Activated CD8-positive, alpha-beta memory T cell treated with anti-CD3 and anti-CD28 coated beads, Interleukin-2, amount 50 U/mL, for 48 hours (primary cell): ENCODE results near the gene ARHGEF35.
"Not testable (repeated sequence)": the region's sequence is repeated elsewhere in the genome, so short reads cannot be mapped to it uniquely, and the experiment has no call there.

Experiments used
- DNase-seq: peaks from one replicate; pipeline ENCODE4 v3.0.0-alpha.2; 2020

The ARHGEF35 gene

GRCh38 chr7:144195212-144195872 is at the start of gene ARHGEF35:
Gene ARHGEF35 (minus strand): TSS chr7:144195833. CDS start chr7:144188383, 7,450 bp downstream.
- DNase-seq = not testable (repeated sequence)

DNA sequence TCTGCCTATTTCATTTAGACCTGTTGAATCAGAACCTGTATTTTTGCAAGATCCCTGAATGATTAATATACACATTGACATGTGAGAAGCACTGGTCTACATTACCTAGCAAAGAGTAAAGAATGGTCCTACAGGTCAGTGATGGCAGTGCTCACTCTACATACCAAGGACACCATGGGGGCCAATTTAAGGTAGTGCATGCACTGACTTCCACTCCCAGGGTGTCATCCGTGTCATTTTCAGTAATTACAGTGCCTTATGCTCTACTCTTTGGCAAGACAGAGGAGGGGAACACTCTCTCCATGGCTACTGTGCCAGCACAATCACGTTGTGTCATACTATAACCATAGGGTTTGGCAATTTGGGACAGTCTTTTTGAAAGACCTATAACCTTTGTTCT is 49.7 kb upstream of the ARHGEF35 start:
- not testable (repeated sequence) for DNase-seq

DNA sequence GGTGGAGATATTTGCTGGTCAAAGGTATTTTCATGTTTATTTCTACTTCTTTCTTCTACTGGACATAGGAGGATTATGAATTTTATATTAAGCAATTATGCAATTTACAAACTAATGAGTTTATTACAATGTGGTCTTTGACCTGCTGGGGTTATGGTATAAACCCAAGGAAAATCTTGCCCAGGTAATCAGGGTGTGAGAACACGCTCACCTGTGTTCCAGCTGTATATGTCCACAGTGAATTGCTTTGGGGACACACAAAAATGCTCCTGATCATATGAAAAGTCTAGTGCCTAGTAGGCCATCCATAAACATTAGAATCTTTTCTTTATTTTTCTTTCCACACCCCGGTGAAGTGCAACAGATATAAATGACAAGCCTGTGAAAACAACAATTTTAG is 43.7 kb upstream of the ARHGEF35 start, which contains the start of gene OR2A42:
TSS of gene OR2A42 (minus strand) at position 241 of the 400 bp plus-strand sequence. CDS start 6,762 bp downstream, outside the sequence.
- not testable (repeated sequence) for DNase-seq

DNA sequence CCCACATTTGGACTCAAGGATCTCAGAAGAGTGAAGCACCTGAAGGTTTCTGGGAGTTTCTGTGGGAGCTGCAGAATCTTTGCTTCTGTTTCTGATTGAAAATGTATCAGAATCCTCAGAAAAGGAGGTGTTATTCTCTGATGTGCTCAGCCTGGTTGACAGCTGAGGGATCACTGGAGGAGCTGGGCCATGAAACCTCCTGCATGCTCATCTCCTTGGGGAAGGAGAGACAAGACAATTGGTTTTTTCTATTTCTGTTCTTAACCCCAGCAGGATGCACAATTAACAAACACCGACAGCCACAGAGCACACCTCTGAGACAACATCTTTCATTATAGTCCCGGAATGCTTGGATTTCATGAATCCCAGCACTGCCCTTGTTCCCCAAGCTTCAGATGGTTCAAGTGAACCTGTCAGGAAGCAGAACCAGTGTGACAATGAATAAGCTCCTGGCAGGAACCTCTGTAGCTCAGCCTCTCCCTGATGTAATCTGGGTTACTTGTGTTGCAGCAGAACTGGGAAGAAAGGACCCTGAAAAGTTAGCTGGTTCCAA is 43.0 kb upstream of the ARHGEF35 start:
- DNase-seq = not testable (repeated sequence)

- not testable (repeated sequence) for DNase-seq
These were observed 37.4 kb upstream of the ARHGEF35 start for GRCh38 chr7:144233039-144233438.

- not testable (repeated sequence) for DNase-seq
These were observed 35.4 kb upstream of the ARHGEF35 start for GRCh38 chr7:144231027-144231426.

- DNase-seq = not testable (repeated sequence)
These were observed 33.2 kb upstream of the ARHGEF35 start for GRCh38 chr7:144228810-144229209.

DNA sequence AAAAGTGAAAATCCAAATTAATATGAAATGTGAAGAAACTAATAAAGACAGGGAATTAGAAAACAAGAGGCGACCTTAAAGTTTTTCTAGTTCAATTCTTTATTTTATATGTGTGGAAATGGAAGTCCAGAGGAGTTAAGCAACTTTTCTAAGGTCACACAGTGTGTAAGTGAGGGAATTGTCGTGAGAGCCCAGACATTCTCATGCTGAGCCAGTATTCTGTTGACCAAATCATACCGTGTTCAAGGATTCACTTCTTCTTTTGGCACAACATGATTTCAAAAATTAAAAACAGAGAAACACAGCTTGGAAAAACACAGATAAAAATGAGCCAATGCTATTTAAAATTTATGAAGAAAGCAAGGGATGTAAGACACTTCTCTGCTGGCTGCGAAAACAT is 31.2 kb upstream of the ARHGEF35 start:
- not testable (repeated sequence) for DNase-seq

GRCh38 chr7:144223675-144224074 is 28.0 kb upstream of the ARHGEF35 start:
- DNase-seq = not testable (repeated sequence)

- DNase-seq = not testable (repeated sequence)
These were observed 24.9 kb upstream of the ARHGEF35 start for GRCh38 chr7:144220531-144220930.

DNA sequence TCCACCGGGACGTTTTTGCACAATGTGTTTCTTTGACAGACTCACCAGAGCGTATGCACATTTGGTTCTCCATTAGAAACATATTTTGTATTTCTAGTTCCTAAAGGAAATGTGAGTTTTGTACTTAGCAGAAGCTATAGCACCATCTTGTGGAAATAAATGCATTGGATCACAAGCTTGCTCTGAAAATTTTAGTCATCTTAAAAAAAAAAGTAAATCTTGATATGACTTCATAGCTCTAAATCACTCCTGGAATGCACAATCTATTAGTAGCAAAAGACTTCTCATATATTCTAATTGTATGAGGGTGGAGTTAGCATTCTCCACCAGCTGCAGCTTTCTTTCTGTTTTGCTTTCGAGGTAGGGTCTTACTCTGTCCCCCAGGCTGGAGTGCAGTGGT is 23.5 kb upstream of the ARHGEF35 start:
- DNase-seq = not testable (repeated sequence)

DNA sequence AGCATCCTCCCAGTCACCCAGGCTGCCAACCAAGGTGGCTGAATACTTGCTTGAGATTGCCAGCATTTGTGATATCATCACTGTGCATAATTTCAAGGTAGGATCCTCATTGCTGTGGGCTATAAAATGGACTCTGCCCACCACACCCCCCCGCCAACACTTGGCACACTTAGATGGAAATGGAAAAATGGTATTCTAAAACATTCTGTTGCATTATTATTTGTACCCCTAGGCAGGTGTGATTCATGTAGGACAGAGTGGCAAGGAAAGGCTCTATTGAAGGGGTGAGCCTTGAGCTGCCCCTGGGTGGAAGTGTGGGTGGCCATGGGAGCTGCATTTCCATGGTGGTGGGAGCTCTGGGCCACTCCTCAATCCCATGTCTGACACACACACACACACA is 22.9 kb upstream of the ARHGEF35 start:
- not testable (repeated sequence) for DNase-seq

DNA sequence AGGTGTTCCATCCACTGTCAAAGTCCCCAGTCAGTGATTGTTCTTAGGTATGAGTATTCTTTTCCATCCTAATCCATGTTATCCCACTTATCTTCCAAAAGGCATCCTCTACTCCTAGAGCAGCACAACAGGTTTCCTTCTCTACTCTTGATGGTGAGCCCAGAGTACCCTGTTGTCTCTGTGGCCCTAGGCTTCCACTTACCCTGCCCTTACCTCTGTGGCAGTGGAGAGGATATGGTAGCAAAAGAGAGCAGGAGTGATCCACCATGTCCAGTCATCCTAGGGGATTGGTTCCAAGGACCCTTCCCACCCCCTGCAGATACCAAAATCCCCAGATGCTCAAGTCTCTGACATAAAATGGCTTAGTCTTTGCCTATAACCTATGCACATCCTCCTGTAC is 21.6 kb upstream of the ARHGEF35 start:
- DNase-seq = not testable (repeated sequence)

DNA sequence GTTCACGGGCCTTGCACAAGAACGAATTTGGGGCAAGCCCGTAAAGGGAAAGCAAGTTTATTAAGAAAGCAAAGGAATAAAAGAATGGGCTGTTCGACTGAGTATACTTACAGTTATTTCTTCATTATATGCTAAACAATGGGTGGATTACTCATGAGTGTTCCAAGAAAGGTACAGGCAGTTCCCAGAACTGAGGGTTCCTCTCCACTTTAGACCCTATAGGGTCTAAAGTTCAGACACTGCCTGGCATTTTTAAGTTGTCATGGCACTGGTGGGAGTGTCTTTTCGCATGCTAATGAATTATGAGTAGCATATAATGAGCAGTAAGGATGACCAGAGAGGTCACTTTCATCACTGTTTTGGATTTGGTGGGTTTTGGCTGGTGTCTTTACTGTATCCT is 9.7 kb upstream of the ARHGEF35 start:
- not testable (repeated sequence) for DNase-seq

DNA sequence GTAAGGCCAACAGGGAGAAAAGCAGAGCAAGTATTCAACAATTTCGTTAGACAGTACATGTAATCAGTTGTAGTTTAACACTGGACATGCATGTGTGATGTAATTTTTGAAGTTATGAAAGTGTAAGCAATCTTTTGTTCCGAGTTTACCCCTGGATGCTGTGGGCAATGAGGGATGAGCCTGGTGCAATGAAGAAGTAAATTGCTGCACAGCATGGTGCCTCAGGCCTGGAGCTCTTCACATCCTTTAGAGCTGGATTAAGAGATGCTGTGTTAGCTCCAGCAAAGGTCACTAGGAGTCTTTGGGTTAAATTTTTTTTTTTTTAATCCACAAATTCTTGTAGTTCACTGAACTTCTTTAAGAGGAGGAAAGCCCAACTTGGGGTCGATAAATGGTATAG is 7.5 kb upstream of the ARHGEF35 start:
- DNase-seq = not testable (repeated sequence)

DNA sequence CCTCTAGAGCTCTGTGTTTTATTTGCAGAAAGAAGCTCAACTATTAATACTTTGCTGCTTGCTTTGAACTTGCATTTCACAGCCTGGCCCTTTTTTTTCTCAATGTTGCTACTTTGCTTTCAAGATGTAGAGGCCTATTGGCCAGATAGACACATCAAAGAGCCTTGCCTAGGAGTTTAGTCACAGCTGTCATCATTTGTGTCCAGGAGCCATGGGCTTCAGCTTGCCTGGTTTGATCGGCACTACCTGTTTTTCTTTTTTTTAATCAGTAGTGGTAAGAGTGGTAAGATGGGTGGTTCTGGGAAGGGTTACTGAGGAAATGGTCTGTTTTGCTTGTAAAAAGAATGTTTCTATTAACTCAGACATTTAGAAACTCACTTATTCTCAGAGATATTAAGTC is 6.3 kb upstream of the ARHGEF35 start:
- not testable (repeated sequence) for DNase-seq

DNA sequence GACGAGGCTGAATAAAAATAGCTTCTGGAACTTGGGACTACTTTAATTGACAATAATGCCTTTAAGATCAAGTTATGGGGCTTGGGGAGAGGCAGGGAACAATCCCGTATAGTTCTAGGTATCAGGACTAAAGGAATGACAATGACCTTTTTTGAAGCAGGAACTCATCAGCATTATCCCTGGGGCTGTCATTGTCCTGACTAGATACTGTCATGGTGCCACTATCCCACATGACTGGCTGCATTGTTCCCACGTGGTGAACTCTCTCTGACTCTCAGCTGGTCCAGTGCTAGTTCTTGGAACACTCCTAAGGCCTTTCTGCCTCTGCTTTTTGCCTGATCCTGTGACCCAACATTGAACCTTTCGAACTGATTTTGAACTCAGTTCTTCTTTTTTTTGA is 3.3 kb upstream of the ARHGEF35 start:
- not testable (repeated sequence) for DNase-seq

DNA sequence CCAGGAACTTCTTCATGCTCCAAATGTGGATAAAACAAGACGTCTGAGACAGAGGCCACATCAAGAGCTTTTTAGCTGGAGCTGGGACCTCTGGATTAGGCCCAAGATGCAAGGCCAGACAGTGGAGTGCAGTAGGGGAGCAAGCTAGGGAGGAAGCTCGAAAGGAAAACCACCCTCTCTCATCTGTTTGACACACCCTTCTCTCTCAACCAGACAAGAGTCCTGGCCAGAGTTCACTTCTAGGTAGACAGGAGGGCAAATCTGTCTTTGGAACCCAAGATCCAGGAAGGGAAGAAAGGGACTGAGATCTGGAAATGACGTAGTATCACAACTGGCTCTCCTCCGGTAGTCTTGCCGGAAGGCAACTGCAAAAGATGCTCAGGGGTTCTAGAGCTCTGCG is 1.2 kb downstream of the ARHGEF35 start:
- not testable (repeated sequence) for DNase-seq

DNA sequence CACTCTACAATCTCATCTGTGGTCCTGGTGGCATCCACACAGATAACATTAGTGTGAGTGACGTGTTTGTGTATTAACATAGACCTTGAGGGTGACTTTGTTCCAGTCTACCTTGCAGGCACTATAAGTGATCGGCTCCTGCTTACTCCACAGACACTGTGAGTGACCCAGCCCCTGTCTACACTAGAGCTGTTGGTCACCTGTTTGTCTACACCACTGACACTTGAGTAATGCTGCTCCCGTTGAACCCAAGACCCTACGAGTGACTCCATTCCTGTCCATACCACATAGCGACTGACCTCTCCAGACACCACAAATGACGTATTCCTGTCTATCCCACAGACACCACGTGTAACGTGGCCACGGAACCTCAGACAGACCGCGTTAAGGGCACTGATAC is 1.9 kb downstream of the ARHGEF35 start:
- DNase-seq = not testable (repeated sequence)

DNA sequence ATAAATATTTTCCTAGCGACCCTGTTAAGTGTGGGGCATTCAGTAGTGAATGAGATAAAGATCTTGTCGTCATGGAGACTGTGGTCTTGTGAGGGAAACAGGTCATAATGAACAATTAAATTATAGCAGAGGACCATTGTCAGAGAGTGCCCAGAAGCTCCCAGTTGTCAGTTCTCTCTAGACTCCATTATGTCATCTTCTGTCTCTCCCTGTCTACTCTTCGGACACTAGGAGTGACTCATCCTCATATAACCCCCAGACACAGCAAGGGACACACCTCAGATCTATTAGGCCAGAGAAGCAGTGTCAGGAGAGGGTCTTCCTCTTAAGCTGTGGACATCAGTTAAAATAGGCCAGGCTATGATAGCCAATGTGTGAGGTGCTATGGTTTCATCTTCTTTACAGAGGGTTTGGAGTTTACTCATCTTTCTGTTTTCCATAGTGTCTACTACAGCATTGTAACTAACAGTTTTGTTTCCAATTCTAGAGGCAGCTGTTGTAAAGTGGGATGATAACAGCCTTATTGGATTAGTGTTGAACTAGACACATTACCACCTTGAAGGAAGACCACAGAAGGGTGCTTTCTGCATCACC is 7.0 kb downstream of the ARHGEF35 start:
- not testable (repeated sequence) for DNase-seq

DNA sequence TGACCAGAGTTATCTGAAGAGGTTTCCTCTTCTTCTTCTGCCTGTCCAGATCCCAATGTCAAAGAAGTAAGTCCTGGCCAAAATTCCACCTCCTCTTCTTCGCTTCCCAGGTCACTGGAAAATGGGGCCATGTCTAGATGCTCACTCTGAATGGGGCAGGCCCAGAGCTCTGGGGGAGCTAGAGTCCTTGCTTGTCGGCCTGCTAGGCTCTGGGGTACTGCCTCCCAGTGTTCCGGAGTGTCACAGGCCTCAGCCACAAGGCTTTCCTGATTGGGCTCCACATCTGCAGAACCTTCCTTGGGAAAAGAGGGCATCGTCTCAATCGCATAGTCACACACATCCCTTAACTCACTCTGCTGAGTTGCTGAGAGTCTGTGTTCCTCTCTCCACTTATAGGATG is 7.8 kb downstream of the ARHGEF35 start:
- not testable (repeated sequence) for DNase-seq

- not testable (repeated sequence) for DNase-seq
These were observed 12.5 kb downstream of the ARHGEF35 start, which contains the start of gene CTAGE4 for GRCh38 chr7:144183166-144183565. Gene CTAGE4 (plus strand): TSS chr7:144183466. CDS start chr7:144183504, 38 bp downstream.

- DNase-seq = not testable (repeated sequence)
These were observed 16.5 kb downstream of the ARHGEF35 start for GRCh38 chr7:144179165-144179479.
